Astrocyte (in vitro differentiated cells and primary cell): ENCODE measurements around the gene TNFAIP2. TPM values are rescaled to one million over a fixed set of nuclear protein-coding genes. Genes with fewer than 3 reads are reported as not detected.

ENCODE experiments used
- DNase-seq: peaks from one replicate; pipeline ENCODE4 v3.0.0-alpha.2; 2010; ENCODE audit warnings: low read depth
- FAIRE-seq: peaks from 2 replicates; lab custom pipeline; 2011; peaks lifted over from hg19 to GRCh38; lab: Jason Lieb, UNC
- H2AFZ ChIP-seq: 2 replicates; pipeline ENCODE4 v1.6.0; 2012; ENCODE audit warnings: low read depth, low read length, inconsistent platforms
- H3K27ac ChIP-seq: 2 replicates; pipeline ENCODE4 v1.5.1; 2011; ENCODE audit warnings: low read depth, low read length, inconsistent platforms
- H3K27me3 ChIP-seq: 2 replicates; pipeline ENCODE4 v1.6.0; 2011; ENCODE audit warnings: low read length, inconsistent platforms; ENCODE audit not compliant: insufficient read depth
- H3K36me3 ChIP-seq: 2 replicates; pipeline ENCODE4 v1.5.1; 2011; ENCODE audit warnings: low read length, inconsistent platforms; ENCODE audit not compliant: insufficient read depth
- H3K4me1 ChIP-seq: 2 replicates; pipeline ENCODE4 v1.5.1; 2011; ENCODE audit warnings: low read length, inconsistent platforms; ENCODE audit not compliant: insufficient read depth
- H3K4me2 ChIP-seq: 2 replicates; pipeline ENCODE4 v1.6.0; 2012; ENCODE audit warnings: low read length, inconsistent platforms
- H3K4me3 ChIP-seq: 2 replicates; pipeline ENCODE4 v1.5.1; 2011; ENCODE audit warnings: low read depth, mild to moderate bottlenecking, low read length, inconsistent platforms; ENCODE audit not compliant: insufficient read depth
- H3K79me2 ChIP-seq: 2 replicates; pipeline ENCODE4 v1.6.0; 2012; ENCODE audit warnings: mild to moderate bottlenecking, low read length, inconsistent platforms; ENCODE audit not compliant: insufficient read depth
- H3K9ac ChIP-seq: 2 replicates; pipeline ENCODE4 v1.6.0; 2012; ENCODE audit warnings: mild to moderate bottlenecking, low read length, inconsistent platforms
- H3K9me3 ChIP-seq: 2 replicates; pipeline ENCODE4 v1.5.1; 2012; ENCODE audit warnings: low read depth, mild to moderate bottlenecking, low read length, inconsistent platforms; ENCODE audit not compliant: insufficient read depth
- H4K20me1 ChIP-seq: 2 replicates; pipeline ENCODE4 v1.6.0; 2012; ENCODE audit warnings: low read length, inconsistent platforms; ENCODE audit not compliant: insufficient read depth
- H3K27ac Mint-ChIP-seq: one replicate; pipeline ENCODE4 v1.8.0; 2021; ENCODE audit warnings: mild to moderate bottlenecking, mixed read lengths; ENCODE audit not compliant: unreplicated experiment
- H3K27me3 Mint-ChIP-seq: one replicate; pipeline ENCODE4 v1.8.0; 2021; ENCODE audit warnings: low read depth, mixed read lengths; ENCODE audit not compliant: unreplicated experiment
- H3K36me3 Mint-ChIP-seq: one replicate; pipeline ENCODE4 v1.8.0; 2021; ENCODE audit warnings: low read depth, mixed read lengths; ENCODE audit not compliant: unreplicated experiment
- H3K4me1 Mint-ChIP-seq: one replicate; pipeline ENCODE4 v1.8.0; 2021; ENCODE audit warnings: low read depth, mixed read lengths; ENCODE audit not compliant: unreplicated experiment
- H3K4me3 Mint-ChIP-seq: one replicate; pipeline ENCODE4 v1.8.0; 2021; ENCODE audit warnings: mild to moderate bottlenecking, moderate library complexity, mixed read lengths; ENCODE audit not compliant: unreplicated experiment
- H3K9me3 Mint-ChIP-seq: one replicate; pipeline ENCODE4 v1.8.0; 2021; ENCODE audit warnings: mild to moderate bottlenecking, mixed read lengths; ENCODE audit not compliant: unreplicated experiment
- EZH2 ChIP-seq: IDR thresholded peaks from 2 replicates; pipeline ENCODE4 v1.6.1; 2012; ENCODE audit warnings: mild to moderate bottlenecking, low read length, inconsistent platforms; ENCODE audit not compliant: insufficient read depth
- total RNA-seq: library from RNA; stranded (reverse); gene quantifications from 2 replicates; pipeline ENCODE4 v1.2.1, GENCODE V29; 2021
- TF ChIP-seq, protein P1 (sequence below): IDR thresholded peaks from 2 replicates; pipeline ENCODE4 v1.5.1; 2011; ENCODE audit warnings: low read depth, mild to moderate bottlenecking, inconsistent platforms, low read length, moderate library complexity; ENCODE audit not compliant: insufficient read depth

Gene TNFAIP2
- total RNA-seq, 1 donor from 2014 or later, result 29.5 TPM

DNA sequence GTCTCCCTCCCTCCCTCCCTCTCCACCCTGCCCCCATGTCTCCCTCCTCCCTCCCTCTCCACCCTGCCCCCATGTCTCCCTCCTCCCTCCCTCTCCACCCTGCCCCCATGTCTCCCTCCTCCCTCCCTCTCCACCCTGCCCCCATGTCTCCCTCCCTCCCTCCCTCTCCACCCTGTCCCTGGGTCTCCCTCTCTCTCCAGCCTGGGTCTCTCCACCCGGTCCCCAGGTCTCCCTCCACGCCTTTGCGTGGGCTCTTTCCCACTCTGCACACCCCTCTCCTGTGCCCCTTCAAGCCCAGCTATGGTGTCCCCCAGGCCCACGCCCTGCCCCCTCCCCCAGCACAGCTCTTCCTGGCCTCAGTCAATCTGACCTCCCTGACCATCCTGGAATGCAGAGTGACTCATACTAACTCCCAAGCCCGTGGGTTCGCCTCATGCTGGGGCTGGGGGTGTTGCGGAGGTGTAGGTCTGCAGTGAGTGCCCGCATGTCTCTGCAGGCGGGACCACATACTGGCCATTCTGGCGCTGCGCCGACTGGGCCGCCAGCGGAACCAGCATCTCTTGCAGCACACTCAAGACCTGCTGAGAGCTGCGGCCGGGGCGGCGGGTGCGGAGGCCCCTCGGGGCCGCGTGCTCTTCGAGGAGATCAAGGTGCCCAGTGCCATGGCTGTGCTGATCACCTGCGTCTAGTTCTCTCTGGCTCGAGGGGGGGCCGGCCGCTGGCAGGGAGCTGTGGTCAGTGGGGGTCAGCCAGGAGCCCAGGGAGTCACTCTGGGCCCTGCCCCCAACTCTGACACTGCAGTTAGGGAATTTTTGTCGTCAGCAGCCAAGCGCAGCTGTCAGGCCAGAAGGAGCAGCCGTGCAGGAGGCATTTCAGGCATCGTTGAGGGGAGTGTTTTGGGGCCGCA is 13.5 kb upstream of the TNFAIP2 start:
- Histone ChIP-seq H2AFZ (no peak overlapping the region), H3K4me3 (peak overlapping the region; percentile 39), H3K4me1 (peaks cover 33% of the 10 kb centered on the region), H3K9me3 (no peaks in the 10 kb centered on the region), H3K27ac (peak overlapping the region; percentile 71), H3K36me3 (no peaks in the 10 kb centered on the region), H3K27me3 (peaks cover under 1% of the 10 kb centered on the region), H3K79me2 (no peaks in the 10 kb centered on the region), H4K20me1 (no peaks in the 10 kb centered on the region), H3K4me2 (peak overlapping the region; percentile 86), H3K9ac (peak overlapping the region; percentile 58)
- H3K27me3 Mint-ChIP-seq, result peaks cover 7% of the 10 kb centered on the region
- FAIRE-seq (no peak), DNase-seq (peak; percentile 76)
- H3K4me1 Mint-ChIP-seq, result peaks cover 13% of the 10 kb centered on the region
- peaks cover 3% of the 10 kb centered on the region for H3K9me3 Mint-ChIP-seq
- peak overlapping the region; percentile 54 for H3K4me3 Mint-ChIP-seq
- TF ChIP-seq, protein P1, sequence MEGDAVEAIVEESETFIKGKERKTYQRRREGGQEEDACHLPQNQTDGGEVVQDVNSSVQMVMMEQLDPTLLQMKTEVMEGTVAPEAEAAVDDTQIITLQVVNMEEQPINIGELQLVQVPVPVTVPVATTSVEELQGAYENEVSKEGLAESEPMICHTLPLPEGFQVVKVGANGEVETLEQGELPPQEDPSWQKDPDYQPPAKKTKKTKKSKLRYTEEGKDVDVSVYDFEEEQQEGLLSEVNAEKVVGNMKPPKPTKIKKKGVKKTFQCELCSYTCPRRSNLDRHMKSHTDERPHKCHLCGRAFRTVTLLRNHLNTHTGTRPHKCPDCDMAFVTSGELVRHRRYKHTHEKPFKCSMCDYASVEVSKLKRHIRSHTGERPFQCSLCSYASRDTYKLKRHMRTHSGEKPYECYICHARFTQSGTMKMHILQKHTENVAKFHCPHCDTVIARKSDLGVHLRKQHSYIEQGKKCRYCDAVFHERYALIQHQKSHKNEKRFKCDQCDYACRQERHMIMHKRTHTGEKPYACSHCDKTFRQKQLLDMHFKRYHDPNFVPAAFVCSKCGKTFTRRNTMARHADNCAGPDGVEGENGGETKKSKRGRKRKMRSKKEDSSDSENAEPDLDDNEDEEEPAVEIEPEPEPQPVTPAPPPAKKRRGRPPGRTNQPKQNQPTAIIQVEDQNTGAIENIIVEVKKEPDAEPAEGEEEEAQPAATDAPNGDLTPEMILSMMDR, result no peak
- H3K36me3 Mint-ChIP-seq, result no peaks in the 10 kb centered on the region
- peak overlapping the region; percentile 87 for H3K27ac Mint-ChIP-seq

DNA sequence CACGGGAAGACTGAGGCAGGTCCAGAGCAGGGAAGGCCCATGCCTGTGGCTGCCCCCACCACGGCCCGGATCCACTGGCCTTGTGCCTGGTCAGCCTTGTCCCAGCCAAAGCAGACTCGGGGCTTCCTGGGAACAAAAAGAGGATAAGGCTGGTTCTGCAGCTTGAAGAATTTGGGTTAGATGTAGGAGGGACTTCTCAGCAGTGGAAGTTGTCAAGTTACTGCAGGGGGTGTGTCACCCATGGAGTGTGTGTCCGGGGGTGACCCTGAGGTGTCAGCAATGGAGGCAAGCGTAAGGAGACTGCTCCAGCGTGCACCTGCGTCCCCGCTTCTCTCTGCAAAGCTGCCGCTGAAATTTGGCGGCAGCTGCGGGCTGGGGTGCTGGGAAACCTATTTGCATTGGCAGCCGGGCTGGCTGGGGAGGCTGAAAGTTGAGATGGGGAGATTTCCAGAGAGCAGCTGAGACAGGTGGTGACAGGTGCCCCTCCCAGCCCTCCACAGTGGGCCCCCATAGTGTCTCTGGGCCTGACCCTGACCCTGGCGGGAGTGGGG is 12.5 kb upstream of the TNFAIP2 start:
- Mint-ChIP-seq H3K4me1 (peaks cover 14% of the 10 kb centered on the region), H3K9me3 (peaks cover 4% of the 10 kb centered on the region), H3K4me3 (peak overlapping the region; percentile 54), H3K27ac (peak overlapping the region; percentile 78), H3K27me3 (peaks cover 1% of the 10 kb centered on the region), H3K36me3 (no peaks in the 10 kb centered on the region)
- no peak for TF ChIP-seq EZH2
- TF ChIP-seq, protein P1, result no peak
- Histone ChIP-seq H3K9ac (peak overlapping the region; percentile 17), H3K4me3 (no peak overlapping the region), H3K9me3 (no peaks in the 10 kb centered on the region), H3K27ac (peak overlapping the region; percentile 71), H3K79me2 (no peaks in the 10 kb centered on the region), H3K4me2 (peak overlapping the region; percentile 86), H2AFZ (peak overlapping the region; percentile 45), H4K20me1 (no peaks in the 10 kb centered on the region), H3K36me3 (no peaks in the 10 kb centered on the region), H3K4me1 (peaks cover 35% of the 10 kb centered on the region), H3K27me3 (no peaks in the 10 kb centered on the region)
- peak; percentile 35 for DNase-seq
- FAIRE-seq, result no peak
